ENCODE data around the gene LNPEP. TPM values are rescaled to one million over a fixed set of nuclear protein-coding genes. Genes with fewer than 3 reads are reported as not detected.

LNPEP gene
- 74.3 TPM for total RNA-seq
- 6.5 TPM for polyA plus RNA-seq (ENCODE audit: insufficient read depth, low read depth, low replicate concordance)
- long read RNA-seq, donor 1, result 0 reads
- long read RNA-seq, donor 2, full-length matches to known transcripts, result 2 of 2 reads
- long read RNA-seq, donor 2, partial matches to known transcripts, result 0 of 2 reads
- long read RNA-seq, donor 2, other reads (novel, unspliced or antisense), result 0 of 2 reads
- long read RNA-seq, donor 3, full-length matches to known transcripts, result 1 of 1 reads
- long read RNA-seq, donor 3, partial matches to known transcripts, result 0 of 1 reads
- long read RNA-seq, donor 3, other reads (novel, unspliced or antisense), result 0 of 1 reads
- long read RNA-seq, donor 4, full-length matches to known transcripts, result 1 of 1 reads
- long read RNA-seq, donor 4, partial matches to known transcripts, result 0 of 1 reads
- long read RNA-seq, donor 4, other reads (novel, unspliced or antisense), result 0 of 1 reads
- long read RNA-seq, donor 5, result 0 reads
- long read RNA-seq, donor 6, result 0 reads
- long read RNA-seq, donor 7, full-length matches to known transcripts, result 8 of 23 reads
- long read RNA-seq, donor 7, partial matches to known transcripts, result 8 of 23 reads
- long read RNA-seq, donor 7, other reads (novel, unspliced or antisense), result 7 of 23 reads
- long read RNA-seq, donor 8, full-length matches to known transcripts, result 1 of 1 reads
- long read RNA-seq, donor 8, partial matches to known transcripts, result 0 of 1 reads
- long read RNA-seq, donor 8, other reads (novel, unspliced or antisense), result 0 of 1 reads
- long read RNA-seq, donor 9, result 0 reads
- long read RNA-seq, donor 10, full-length matches to known transcripts, result 1 of 1 reads
- long read RNA-seq, donor 10, partial matches to known transcripts, result 0 of 1 reads
- long read RNA-seq, donor 10, other reads (novel, unspliced or antisense), result 0 of 1 reads

- peak; percentile 98 to 99 (median 98) for DNase-seq
- Histone ChIP-seq H3K4me3 (ENCODE audit: low read length in 3 of 3) (peak within 1 kb of the TSS; percentile 90 to 92 (median 91)), H3K36me3 (ENCODE audit: control insufficient read depth in 2 of 3, insufficient read depth in 3 of 3, low read length in 3 of 3) (no peaks in the 10 kb centered on the region), H3K27me3 (ENCODE audit: control insufficient read depth, insufficient read depth, low read length) (no peaks in the 10 kb centered on the region), H3K9ac (ENCODE audit: low read length in 3 of 3) (peak within 1 kb of the TSS; percentile 87 to 93 (median 93)), H3K9me3 (ENCODE audit: control insufficient read depth in 2 of 3, insufficient read depth in 1 of 3, low read length in 3 of 3) (no peaks in the 10 kb centered on the region), H3K4me1 (ENCODE audit: control insufficient read depth in 2 of 3, insufficient read depth in 2 of 3, low read depth in 1 of 3, low read length in 3 of 3) (peaks cover 3 to 16% (median 16%) of the 10 kb centered on the region in 3 donors), H3K27ac (ENCODE audit: low read depth in 2 of 2, low read length in 2 of 2) (peak within 1 kb of the TSS; percentile 97 to 99)
- FAIRE-seq, result no peak
- no peak for TF ChIP-seq CTCF (IDR thresholded peaks at IDR 0.05; ENCODE audit: borderline replicate concordance, extremely low read depth, insufficient read depth)
- intact Hi-C loops (cut with DNase I), result no loop called here
Observed at GRCh38 chr5:96935559-96936430, at the start of gene LNPEP. TSS of gene LNPEP (plus strand) at chr5:96936080. CDS start at chr5:96936156, 76 bp downstream.

- Histone ChIP-seq H3K4me3 (ENCODE audit: low read length in 3 of 3) (no peak overlapping the region), H3K9me3 (ENCODE audit: control insufficient read depth in 2 of 3, insufficient read depth in 1 of 3, low read length in 3 of 3) (no peaks in the 10 kb centered on the region), H3K27me3 (ENCODE audit: control insufficient read depth, insufficient read depth, low read length) (no peaks in the 10 kb centered on the region), H3K36me3 (ENCODE audit: control insufficient read depth in 2 of 3, insufficient read depth in 3 of 3, low read length in 3 of 3) (peaks cover 0 to 3% (median 0%) of the 10 kb centered on the region in 3 donors), H3K27ac (ENCODE audit: low read depth in 2 of 2, low read length in 2 of 2) (no peak overlapping the region), H3K4me1 (ENCODE audit: control insufficient read depth in 2 of 3, insufficient read depth in 2 of 3, low read depth in 1 of 3, low read length in 3 of 3) (no peaks in the 10 kb centered on the region), H3K9ac (ENCODE audit: low read length in 3 of 3) (no peak overlapping the region)
- intact Hi-C loops (cut with DNase I), result no loop called here
- TF ChIP-seq CTCF (IDR thresholded peaks at IDR 0.05; ENCODE audit: borderline replicate concordance, extremely low read depth, insufficient read depth), result no peak
- FAIRE-seq (no peak), DNase-seq (no peak)
Observed at GRCh38 chr5:96893342-96893741, 42.5 kb upstream of the LNPEP start.

- no peak for TF ChIP-seq CTCF (IDR thresholded peaks at IDR 0.05; ENCODE audit: borderline replicate concordance, extremely low read depth, insufficient read depth)
- H3K9ac ChIP-seq (ENCODE audit: low read length in 3 of 3), result no peak overlapping the region
- FAIRE-seq, result no peak
- H3K9me3 ChIP-seq (ENCODE audit: control insufficient read depth in 2 of 3, insufficient read depth in 1 of 3, low read length in 3 of 3), result no peaks in the 10 kb centered on the region
- no peak overlapping the region for H3K27ac ChIP-seq (ENCODE audit: low read depth in 2 of 2, low read length in 2 of 2)
- intact Hi-C loops (cut with DNase I), result no loop called here
- no peaks in the 10 kb centered on the region for H3K4me1 ChIP-seq (ENCODE audit: control insufficient read depth in 2 of 3, insufficient read depth in 2 of 3, low read depth in 1 of 3, low read length in 3 of 3)
- DNase-seq, result no peak
- no peaks in the 10 kb centered on the region for H3K36me3 ChIP-seq (ENCODE audit: control insufficient read depth in 2 of 3, insufficient read depth in 3 of 3, low read length in 3 of 3)
- no peaks in the 10 kb centered on the region for H3K27me3 ChIP-seq (ENCODE audit: control insufficient read depth, insufficient read depth, low read length)
- H3K4me3 ChIP-seq (ENCODE audit: low read length in 3 of 3), result no peak overlapping the region
Observed at GRCh38 chr5:96896276-96896675, 39.6 kb upstream of the LNPEP start.
